NCI-H1048 (cell line): ENCODE measurements around the gene GEMIN4.
"Not testable (repeated sequence)": the region's sequence is repeated elsewhere in the genome, so short reads cannot be mapped to it uniquely, and the experiment has no call there.

ENCODE experiments used
- DNase-seq: peaks from one replicate; lab custom pipeline; 2025; lab: John Stamatoyannopoulos, UW

Gene GEMIN4

DNA sequence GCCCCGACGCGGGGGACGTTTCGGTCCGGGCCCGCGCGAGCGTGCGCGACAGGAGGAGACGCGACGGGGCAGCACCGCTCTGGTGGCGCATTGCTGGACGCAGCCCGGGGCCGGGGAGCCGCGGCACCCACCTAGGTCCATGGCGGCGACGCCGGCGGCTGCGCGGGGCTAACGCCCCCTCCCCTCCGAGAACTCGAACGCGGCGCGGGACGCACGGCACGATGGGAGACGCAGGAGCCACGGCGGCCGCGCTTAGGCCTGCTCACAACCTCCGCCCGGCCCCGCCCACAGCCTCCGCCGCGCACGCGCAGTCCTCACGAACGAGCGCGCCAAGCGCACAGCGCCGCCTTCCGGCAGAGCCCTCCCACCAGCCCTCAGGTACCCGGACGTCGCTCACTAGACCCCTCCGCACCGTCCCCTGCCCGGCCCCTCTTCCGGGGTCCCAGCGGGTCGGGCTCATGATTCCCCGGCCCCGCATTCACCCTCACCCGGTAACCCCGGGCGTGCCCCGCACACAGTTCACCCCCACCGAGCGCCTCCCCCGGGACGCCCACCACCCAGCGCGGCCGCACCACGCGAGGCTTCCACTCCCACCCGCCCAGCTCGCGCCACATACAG lies at the start of gene GEMIN4:
Gene GEMIN4, minus strand, starts transcription at position 263 of the 618 bp plus-strand sequence. Its CDS starts 122 bp downstream, at position 141.
- peak; percentile 76 for DNase-seq

DNA sequence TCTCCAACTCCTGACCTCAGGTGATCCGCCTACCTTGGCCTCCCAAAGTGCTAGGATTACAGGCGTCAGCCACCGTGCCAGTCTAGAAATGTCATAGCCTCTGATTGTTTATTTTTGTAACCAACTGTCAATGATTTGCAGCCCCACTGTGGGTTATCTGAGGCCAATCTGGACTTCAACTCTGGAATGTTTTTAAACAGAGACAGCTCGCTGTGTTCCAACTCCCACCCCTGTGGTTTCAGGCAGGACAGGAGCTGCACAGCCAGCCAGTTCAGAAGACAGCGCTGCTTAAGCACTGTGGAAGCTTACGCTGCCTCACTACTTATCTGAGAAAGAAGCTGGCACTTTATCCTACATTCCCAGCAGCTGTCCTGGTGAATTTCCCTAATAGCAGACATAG lies 49.6 kb upstream of the GEMIN4 start:
- DNase-seq, result no peak

DNA sequence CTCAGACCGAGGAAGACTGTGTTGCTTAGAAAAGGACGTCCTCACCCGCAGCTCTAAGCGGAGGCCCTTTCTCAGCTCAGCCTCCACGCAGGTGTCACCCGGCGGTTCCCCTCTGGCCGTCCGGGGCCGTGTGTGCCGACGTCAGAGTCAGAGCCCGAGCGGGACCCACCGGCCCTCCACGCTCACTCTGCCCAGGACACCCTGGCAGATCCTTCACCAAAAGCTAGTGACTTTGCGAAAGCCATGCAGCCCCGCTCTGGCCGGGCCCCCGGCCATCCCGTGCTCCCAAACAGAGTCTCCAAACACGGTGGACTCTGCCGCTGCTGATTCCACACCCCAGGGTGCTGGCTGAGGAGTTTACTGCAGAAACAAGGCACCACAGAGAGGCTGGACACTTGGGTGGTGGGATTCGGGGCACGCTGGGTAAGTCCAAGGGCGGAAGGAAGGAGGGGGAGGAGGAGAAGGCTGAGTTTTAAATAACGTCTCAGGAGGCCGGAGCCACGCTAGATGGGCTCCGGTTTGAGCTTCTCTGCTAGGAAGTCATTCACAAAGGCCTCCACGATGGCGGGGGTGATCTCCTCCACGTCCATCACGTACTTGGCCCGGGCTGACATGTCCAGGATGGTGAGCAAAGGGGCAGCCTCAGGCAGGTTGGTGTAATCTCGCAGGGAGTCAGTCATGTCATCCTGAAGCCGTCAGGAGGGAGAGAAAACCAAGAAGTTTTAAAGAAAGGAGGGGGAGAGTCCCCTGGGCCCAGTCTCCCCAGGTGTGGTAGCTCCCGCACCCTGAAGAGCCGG lies 48.6 kb upstream of the GEMIN4 start:
- DNase-seq, result no peak

DNA sequence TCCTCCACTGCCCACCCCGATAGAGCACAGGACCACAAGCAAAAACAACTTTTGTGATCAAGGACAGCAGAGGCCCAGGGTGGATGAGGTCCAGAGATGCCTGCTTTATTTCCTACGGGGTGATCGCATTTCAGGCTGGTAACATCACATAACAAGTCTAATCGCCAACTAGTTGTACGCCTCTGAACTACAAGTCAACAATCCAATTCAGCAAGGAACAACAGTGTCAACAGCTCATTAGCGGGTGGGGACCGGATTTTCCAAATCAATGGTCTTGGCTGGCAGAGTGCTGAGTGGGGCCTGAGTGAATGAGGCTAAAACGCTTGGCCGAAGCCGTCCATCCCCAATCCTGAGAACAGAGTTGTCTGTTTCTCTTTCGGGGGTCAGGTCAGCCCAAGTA lies 47.2 kb upstream of the GEMIN4 start:
- no peak for DNase-seq

DNA sequence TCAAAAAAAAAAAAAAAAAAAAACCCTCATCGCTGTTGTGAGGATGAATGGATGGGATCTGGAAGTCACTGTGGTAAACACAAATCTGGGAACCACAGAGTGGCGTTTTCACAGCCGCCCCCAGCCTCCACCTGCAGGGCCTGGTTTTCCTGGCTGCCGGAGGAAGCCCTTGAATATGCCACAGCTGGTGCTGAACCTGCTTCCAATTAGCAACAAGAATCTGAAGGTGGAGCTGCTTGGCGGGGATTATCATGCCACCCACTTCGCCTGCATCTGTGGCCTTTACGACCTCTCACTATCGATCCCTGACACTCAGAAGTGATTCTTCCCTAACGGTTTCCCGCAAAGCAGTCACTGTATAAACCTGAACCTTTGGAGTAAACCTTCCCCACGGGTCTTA lies 46.2 kb upstream of the GEMIN4 start:
- DNase-seq, result no peak

DNA sequence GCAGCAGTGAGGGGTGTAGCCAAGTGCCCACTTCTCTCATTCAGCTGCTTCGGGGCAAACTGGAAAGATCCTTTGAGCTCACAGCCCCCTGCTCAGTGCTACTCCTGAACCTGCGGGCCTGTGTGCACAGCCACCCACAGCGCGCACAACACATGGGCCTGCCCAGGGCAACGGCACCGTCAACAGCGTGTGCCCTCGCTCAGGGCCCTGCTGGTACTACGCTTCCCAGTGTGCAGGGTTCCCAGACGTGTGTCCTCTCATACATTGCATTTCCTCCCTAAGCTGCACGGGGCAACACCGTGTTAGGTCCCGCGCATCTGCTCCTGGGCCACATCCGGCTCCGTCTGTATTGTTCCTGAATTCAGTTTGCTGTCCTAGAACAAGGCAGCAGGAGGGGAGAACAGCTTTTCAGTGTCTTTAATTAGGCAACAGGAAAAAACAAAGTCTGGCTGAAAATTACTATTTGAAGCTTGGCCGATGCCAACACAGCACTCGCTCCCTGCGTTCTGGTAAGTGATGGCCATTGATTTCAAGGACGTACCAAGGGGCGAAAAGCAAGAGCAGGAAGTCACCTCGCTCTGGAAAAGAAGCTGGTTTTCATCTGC lies 45.3 kb upstream of the GEMIN4 start:
- DNase-seq, result no peak

DNA sequence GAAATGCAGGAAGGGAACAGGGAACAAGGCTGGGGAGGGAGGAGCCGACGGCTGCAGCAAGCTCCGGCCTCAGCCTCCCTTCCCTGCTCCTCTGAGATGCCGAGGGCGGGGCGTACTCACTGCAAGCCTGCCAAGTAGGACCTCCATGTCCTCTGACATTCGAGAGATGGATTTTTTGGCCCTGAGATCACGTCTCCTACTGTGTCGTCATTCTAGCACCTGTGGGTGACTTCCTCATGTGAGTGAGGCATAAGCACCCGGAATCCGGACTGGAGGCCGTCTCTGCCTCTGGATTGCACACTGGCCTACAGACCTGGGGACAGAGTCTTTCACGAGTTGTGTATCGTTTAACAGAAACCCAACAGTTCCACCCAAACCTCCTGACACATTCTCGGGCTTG lies 44.5 kb upstream of the GEMIN4 start:
- DNase-seq, result no peak

DNA sequence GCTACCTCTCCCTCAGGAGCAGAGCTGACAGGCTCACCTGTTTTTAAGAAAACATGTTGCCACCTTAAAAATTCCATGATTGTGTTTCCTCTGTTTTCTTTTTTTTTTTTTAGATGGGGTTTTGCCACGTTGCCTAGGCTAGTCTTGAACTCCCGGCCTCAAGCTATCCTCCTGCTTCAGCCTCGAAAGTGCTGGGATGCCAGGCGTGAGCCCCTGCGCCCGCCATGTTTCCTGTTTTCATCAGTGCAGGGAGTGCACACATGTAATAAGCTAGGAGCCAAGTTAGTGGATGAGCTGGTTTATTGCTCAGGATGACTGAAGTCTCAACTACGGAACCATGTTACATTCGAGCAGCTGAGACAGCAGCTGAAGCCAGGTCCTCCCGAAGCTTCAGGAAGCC lies 43.7 kb upstream of the GEMIN4 start:
- DNase-seq, result no peak

DNA sequence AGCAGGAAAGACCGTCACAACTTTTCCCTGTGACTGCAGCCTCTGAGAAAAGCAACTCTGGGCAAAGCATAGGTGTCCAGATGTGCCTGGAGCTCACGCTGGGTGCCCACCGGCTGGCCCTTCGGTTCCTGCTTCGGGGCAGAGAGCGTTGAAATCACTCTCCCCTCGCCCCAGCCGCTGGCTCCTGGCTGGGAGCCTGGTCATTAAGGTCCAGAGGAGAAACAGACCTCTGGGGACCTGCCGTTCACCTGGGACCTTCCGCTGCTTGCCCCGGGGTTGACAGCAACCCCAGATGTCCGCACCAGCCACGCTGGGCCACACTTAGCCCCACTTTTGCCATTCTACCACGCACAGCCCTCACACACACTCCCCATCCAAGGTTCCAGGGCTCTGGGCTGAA lies 43.2 kb upstream of the GEMIN4 start:
- DNase-seq, result no peak

DNA sequence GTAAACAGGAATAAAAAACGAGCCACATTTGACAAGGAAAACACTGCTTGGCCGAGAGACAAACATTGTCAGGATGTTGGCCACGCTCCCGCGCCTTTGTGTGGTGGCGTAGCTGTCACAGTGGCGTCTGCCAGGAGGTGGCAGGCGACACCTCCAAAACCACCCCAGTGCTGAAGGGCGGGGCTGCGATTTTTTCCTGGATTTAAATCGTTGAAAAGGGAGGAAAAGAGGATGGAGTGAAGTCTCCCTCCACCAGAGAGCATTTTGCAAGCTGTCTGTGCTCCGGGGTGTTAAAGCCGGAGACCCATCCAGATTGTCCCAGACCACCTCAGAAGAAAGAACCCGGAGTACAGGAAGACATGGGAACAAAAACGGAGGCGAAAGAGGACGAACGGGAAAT lies 42.8 kb upstream of the GEMIN4 start:
- DNase-seq, result peak; percentile 27

DNA sequence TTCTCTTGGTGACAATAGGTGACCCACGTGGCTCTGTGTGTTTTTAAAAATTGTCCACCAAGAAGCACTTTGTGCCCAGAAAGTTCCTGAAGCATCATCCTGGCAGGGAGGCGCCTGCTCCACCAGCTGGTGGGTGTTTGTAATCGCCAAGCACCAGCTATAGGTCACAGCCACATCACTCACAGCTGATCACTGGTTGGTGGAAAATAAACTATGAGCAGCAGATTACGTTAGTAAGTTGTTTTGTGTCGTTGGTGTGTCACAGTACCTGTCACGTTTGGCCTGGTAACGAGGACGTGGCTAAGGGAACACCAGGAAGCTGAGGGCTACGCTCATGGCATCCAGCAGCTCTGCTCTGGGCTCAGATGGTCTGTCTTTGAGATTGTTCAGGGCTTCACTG lies 40.2 kb upstream of the GEMIN4 start:
- DNase-seq, result no peak

DNA sequence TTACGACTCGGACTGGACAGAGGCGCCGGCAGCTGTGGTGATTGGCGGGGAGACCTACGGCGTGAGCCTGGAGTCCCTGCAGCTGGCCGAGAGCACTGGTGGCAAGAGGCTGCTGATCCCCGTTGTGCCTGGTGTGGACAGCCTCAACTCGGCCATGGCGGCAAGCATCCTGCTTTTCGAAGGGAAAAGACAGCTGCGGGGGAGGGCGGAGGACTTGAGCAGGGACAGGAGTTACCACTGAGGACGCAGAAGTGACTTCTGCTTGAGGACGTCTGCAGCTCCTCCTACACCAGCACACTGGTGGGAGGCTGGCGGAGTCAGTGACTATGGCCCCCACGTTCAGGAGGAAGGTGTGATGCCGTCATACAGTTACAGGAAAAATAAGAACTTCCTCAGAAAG lies 39.8 kb upstream of the GEMIN4 start:
- no peak for DNase-seq

DNA sequence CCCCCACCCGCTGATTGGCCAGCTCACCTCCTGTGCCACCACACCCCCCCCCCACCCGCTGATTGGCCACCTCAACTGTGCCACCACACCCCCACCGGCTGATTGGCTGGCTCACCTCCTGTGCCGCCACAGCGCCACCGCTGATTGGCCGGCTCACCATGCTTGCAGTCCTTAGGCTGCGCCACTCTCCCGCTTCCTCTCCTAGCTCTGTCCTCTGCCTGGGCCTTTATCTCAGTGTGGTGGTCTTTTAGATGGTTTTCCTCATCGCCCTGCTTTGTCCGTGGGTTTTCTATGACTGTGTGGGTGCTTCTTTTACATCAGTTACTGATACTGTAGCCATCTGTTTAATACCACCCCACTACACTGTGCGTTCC lies 38.8 kb upstream of the GEMIN4 start:
- not testable (repeated sequence) for DNase-seq

DNA sequence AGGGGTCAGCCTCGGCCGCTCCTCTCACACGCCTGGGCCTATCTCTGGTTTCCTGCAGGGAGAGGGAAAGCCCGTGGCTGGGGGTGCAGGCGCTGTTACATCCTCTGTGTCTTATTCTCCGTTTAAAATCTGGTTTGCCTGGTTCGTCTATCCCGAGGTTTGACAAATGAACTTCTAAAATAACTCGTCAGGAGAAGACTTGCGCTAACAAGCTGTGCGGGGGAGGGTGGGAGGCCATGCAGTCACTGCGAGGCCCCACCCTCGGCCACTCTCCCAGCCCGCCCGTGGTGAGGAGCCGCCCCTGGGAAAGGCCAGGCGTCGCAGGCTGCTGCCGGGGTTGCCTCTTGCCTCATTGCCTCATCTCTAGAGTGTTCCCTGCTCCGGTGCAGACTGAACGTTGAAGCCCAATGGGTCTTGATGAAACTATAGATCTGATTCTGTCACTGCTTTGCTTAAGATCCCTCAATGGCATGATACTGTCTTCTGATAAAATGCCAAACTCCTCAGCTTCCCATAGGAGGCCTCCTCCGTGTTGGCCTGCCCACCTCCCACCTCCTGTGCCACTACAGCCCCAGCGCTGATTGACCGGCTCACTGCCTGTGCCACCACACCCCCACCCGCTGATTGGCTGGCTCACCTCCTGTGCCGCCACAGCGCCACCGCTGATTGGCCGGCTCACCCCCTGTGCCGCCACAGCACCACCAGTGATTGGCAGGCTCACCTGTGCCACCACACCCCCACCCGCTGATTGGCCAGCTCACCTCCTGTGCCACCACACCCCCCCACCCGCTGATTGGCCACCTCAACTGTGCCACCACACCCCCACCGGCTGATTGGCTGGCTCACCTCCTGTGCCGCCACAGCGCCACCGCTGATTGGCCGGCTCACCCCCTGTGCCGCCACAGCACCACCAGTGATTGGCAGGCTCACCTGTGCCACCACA lies 38.1 kb upstream of the GEMIN4 start:
- not testable (repeated sequence) for DNase-seq

DNA sequence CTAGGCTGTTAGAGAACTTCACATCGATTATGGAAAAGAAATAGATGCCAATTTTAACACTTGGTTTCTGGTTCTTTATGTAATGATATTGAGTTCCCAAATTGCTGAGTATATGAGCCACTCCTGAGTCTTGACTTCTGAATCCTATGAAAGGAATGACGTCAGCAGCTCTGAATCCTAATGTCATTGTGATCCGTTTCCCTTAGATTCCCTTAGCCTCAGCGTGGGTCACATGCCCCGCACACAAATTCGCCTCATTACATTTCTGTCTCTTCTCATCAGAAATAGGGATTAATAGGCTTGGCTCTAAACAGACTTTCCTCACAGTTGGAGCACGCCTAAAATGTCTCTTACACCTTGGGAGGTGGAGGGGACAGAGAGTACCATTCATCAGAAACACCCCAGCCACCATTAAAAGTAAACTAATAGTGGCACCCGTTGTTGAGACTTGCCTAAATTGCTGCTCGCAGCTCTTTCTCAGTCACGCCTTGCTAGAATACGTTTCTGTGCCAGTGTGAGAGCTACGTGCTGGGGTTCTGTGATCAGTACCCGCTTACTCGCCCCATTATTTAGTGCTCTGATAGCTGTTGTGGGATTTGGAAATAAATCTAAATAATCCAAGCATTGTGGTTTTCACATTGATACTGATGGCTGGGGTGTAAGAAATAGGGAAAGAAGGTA lies 37.2 kb upstream of the GEMIN4 start:
- DNase-seq, result no peak

DNA sequence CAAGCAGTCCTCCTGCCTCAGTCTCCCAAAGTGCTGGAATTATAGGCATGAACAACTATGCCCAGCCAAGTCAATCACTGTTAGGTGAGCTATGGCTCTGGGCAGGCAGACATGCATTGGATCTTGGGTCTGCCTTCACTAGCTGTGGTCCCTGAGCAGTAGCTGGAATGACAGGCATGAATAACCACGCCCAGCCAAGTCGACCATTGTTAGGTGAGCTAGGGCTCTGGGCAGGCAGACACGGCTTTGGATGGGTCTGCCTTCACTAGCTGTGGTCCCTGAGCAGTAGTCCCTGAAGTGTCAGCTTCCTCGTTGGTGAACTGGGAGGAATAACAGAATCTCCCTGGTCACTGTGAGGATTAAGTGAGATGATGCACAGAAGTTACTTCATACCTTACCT lies 36.5 kb upstream of the GEMIN4 start:
- DNase-seq, result no peak

DNA sequence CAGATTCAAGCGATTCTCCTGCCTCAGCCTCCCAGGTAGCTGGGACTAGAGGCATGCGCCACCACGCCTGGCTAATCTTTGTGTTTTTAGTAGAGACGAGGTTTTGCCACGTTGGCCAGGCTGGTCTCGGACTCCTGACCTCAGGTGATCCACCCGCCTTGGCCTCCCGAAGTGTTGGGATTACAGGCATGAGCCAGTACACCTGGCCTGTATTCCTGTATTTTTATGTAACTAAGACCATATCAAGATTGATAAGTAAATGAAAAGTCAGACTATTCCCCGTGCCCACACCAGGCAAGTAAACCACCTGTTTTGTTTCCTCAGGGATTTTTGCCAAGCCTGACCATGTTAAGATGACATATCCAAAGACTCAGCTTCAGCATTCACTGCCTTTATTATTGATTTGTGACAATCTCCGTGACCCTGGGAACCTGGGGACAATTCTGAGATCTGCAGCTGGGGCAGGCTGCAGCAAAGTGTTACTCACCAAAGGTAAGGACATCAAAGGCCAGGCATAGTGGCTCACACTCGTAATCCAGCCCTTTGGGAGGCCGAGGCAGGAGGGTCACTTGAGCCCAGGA lies 35.7 kb upstream of the GEMIN4 start:
- no peak for DNase-seq

DNA sequence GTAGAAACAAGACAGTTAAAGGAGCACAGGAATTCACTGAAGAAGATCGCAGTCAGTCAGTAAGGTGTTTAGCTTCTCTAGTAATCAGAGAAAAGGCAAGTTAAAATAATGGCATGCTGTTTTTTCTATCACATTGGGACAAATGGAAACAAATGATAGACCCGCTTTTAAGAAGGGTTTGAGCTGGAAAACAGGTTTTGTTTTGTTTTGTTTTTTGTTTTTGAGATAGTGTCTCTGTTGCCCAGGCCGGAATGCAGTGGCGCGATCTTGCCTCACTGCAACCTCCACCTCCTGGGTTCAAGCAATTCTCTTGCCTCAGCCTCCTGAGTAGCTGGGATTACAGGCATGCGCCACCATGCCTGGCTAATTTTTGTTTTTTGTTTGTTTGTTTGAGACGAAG lies 33.8 kb upstream of the GEMIN4 start:
- not testable (repeated sequence) for DNase-seq

DNA sequence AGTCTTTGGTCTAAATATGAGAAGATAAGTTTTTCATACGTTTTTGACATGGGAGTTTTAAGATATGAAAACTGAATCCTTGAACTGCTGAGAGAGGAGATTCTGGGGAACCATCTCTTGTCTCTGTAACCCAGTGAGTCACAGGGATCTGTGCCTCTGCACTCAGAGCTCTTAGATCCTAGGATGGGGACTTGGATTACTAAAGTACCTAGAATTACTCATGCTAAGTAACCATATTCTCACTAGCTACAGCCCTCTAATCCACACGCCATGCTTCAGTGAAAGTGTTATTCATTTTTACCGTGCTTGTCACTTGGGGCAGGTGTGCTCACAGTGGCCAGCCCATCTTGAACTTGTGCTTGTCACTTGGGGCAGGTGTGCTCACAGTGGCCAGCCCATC lies 32.1 kb upstream of the GEMIN4 start:
- no peak for DNase-seq

DNA sequence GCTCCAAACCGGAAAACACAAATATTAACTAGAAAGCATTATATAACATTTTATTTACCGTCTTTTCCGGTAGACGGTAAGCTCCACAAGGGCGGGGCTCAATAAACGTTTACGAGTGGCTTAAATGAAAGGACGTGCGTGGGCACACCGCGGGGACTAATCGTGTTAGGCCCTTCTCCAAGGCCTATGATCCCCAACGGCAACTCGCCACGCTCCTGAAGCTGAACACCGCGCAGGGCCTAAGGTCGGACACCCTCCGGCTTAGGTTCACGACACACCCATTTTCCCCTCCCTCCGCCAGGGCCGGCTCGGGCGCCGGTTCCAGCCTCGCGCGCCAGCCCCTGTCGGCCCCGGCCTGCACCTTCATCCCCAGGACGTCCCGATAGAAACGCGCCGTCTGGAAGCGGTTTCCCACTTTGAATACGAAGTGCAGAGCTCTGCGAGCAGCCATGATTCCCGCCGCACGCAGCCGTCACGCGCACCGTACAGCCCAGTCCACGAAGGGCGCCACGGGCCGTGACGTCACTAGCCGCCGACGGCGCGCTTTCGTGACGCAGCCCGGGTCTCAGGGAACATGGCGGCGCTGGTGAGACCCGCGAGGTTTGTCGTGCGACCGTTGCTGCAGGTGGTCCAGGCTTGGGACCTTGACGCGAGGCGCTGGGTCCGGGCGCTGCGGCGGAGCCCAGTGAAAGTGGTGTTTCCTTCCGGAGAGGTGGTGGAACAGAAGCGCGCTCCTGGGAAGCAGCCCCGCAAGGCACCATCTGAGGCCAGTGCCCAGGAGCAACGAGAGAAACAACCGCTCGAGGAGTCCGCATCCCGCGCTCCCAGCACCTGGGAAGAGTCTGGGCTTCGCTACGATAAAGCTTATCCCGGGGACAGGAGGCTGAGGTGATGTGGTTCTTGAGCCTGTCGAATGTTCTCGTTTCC lies 30.0 kb upstream of the GEMIN4 start, which contains the start of the genes GLOD4 and MRM3:
Gene GLOD4, minus strand, starts transcription at position 476 of the 927 bp plus-strand sequence. Its CDS starts 25 bp downstream, at position 451.
Gene MRM3, plus strand, starts transcription at position 549 of the 927 bp plus-strand sequence. Its CDS starts 26 bp downstream, at position 575.
- DNase-seq, result peak; percentile 60
